PC-3 (cell line): Measurements from ENCODE around the gene WFDC1. TPM values are rescaled to one million over a fixed set of nuclear protein-coding genes. Genes with fewer than 3 reads are reported as not detected.

Experiments
- ATAC-seq: fragments of 200-7000 bp; cut with Tn5 transposase; 2 replicates; pipeline ENCODE4 v1.9.1; 2020; ENCODE audit warnings: mild to moderate bottlenecking, moderate library complexity
- BruUV-seq: library from RNA; stranded (reverse); fragments of 400-500 nt; replicated peaks from 2 replicates; lab custom pipeline; 2021; lab: Mats Ljungman, UMichigan
- CTCF ChIA-PET: fragments of 300-600 bp; sonication (Branson Sonifier 250); formaldehyde crosslinking; loops from one replicate; lab custom pipeline; 2022; ENCODE audit warnings: antibody characterized with exemption; lab: Charles Lee
- POLR2A ChIA-PET: fragments of 300-600 bp; sonication (Branson Sonifier 250); formaldehyde crosslinking; loops from one replicate; lab custom pipeline; 2022; ENCODE audit warnings: antibody characterized with exemption; ENCODE audit not compliant: unreplicated experiment; lab: Charles Lee
- DNase-seq: peaks from one replicate; pipeline ENCODE4 v3.0.0-alpha.2; 2015
- H2AFZ ChIP-seq: fragments of 300-600 bp; sonication (generic); 2 replicates; pipeline ENCODE4 v1.6.0; 2016; ENCODE audit warnings: antibody characterized with exemption, low read length
- H3F3A ChIP-seq: fragments of 300-600 bp; sonication (generic); one replicate; pipeline ENCODE4 v1.6.0; 2017; ENCODE audit warnings: antibody characterized with exemption, low read length, control low read depth, mild to moderate bottlenecking; ENCODE audit not compliant: unreplicated experiment
- H3K27ac ChIP-seq: fragments of 300-600 bp; sonication (generic); 2 replicates; pipeline ENCODE4 v1.5.1; 2016; ENCODE audit warnings: mild to moderate bottlenecking, low read length
- H3K27me3 ChIP-seq: fragments of 300-600 bp; sonication (generic); 2 replicates; pipeline ENCODE4 v1.6.1; 2016; ENCODE audit warnings: low read length, mixed read lengths
- H3K36me3 ChIP-seq: fragments of 300-600 bp; sonication (generic); 2 replicates; pipeline ENCODE4 v1.6.1; 2016; ENCODE audit warnings: low read depth, mixed run types, low read length, mixed read lengths
- H3K4me1 ChIP-seq: fragments of 300-600 bp; sonication (generic); 2 replicates; pipeline ENCODE4 v1.5.1; 2016; ENCODE audit warnings: low read length; ENCODE audit not compliant: insufficient read depth
- H3K4me2 ChIP-seq: fragments of 300-600 bp; sonication (generic); 2 replicates; pipeline ENCODE4 v1.6.0; 2016; ENCODE audit warnings: low read length
- H3K4me3 ChIP-seq: fragments of 300-600 bp; sonication (generic); 2 replicates; pipeline ENCODE4 v1.5.1; 2016; ENCODE audit warnings: mild to moderate bottlenecking, low read length, mixed read lengths
- H3K79me2 ChIP-seq: fragments of 300-600 bp; sonication (generic); 2 replicates; pipeline ENCODE4 v1.6.1; 2017; ENCODE audit warnings: low read length, mixed read lengths
- H3K9ac ChIP-seq: fragments of 300-600 bp; sonication (generic); 2 replicates; pipeline ENCODE4 v1.6.0; 2016; ENCODE audit warnings: mild to moderate bottlenecking, low read length
- H3K9me2 ChIP-seq: fragments of 300-600 bp; sonication (generic); replicated peaks from 2 replicates; pipeline ENCODE4 v1.6.1; 2016; ENCODE audit warnings: mixed run types, low read length, mixed read lengths
- H3K9me3 ChIP-seq: fragments of 300-600 bp; sonication (generic); 2 replicates; pipeline ENCODE4 v1.6.1; 2016; ENCODE audit warnings: low read length, mixed read lengths
- H4K20me1 ChIP-seq: fragments of 300-600 bp; sonication (generic); 2 replicates; pipeline ENCODE4 v1.6.1; 2016; ENCODE audit warnings: low read length, mixed read lengths
- EZH2 ChIP-seq: fragments of 300-600 bp; sonication (generic); IDR thresholded peaks from one replicate; pipeline ENCODE4 v1.6.1; 2017; ENCODE audit warnings: antibody characterized with exemption, mild to moderate bottlenecking, low read length; ENCODE audit not compliant: unreplicated experiment
- EZH2phosphoT487 ChIP-seq: fragments of 300-600 bp; sonication (generic); IDR thresholded peaks from 2 replicates; pipeline ENCODE4 v1.6.1; 2018; ENCODE audit warnings: mild to moderate bottlenecking, antibody characterized with exemption, low read length, borderline replicate concordance
- intact Hi-C: fragments of 100-400 bp; cut with micrococcal nuclease; formaldehyde crosslinking; loops from 2 replicates; pipeline ENCODE4 v1.9.0; 2023
- total RNA-seq: library from RNA; depleted of rRNA; stranded (reverse); fragments of >200 nt; gene quantifications from 2 replicates; pipeline ENCODE4 v1.2.3, GENCODE V29; 2014
- TF ChIP-seq, protein P1 (sequence below): fragments of 300-600 bp; sonication (generic); conservative IDR thresholded peaks from 2 replicates; pipeline ENCODE4 v1.5.1; 2017; ENCODE audit warnings: antibody characterized with exemption, low read depth, mild to moderate bottlenecking, low read length

WFDC1 gene
- total RNA-seq, 1 experiment from 2014 or later = 0.15 TPM

DNA sequence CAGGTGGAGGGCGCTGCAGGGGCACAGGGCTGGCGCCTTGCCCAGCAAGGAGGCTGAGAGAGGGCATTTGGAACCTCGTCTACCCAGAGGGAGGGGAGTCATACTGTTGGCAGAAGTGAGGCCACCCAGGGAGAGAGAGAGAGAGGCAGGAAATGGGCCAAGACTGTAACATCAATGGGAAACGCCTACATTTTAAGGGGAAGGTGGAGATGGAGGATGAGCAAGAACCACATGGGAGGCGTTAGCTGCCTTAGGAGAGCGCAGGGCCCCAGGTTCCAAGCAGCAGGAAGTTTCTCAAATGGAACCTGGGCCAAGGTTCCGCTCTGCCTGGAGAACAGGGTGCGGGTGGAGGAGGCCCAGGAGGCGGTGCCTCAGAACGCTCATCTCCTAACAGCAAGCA, 2.7 kb upstream of the WFDC1 start:
- BruUV-seq = no TSS peak
- H3K9ac ChIP-seq = no peak overlapping the region
- POLR2A ChIA-PET = interaction anchor here (0.6 kb wide), 1 partner anchor 235 kb away, joined by 4 read pairs; no protein-coding TSS in a partner anchor

DNA sequence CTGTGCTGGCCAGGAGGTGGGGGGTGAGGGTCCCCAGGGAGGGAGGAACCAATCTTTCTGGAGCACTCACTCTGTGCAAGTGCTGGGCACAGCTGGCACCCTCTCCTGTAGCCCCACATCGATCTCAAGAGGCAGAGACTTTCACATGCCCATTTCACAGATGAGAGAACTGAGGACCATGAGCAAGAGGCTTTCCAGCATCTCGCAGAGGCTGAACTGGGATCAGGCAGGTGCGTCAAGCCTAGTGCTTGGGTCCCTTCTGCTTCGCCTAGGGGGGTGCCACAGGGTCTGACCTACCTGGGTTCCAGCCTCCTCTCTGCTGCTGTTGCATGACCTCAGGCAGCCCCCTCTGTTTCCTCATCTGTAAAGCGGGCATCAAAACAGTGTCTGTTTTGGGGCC, 1.3 kb upstream of the WFDC1 start:
- ChIA-PET CTCF (no interaction called here), POLR2A (no interaction called here)
- no peak overlapping the region for H2AFZ ChIP-seq
- H3K9ac ChIP-seq = no peak overlapping the region
- no peaks in the 10 kb centered on the region for H3K79me2 ChIP-seq
- H4K20me1 ChIP-seq = no peaks in the 10 kb centered on the region
- H3K27ac ChIP-seq = no peak overlapping the region
- no peak overlapping the region for H3K4me2 ChIP-seq
- H3K27me3 ChIP-seq = peaks cover 9% of the 10 kb centered on the region; the same call in 1 of the 2 replicates
- intact Hi-C loops = no loop called here
- H3K36me3 ChIP-seq = no peaks in the 10 kb centered on the region
- ATAC-seq (no peak), DNase-seq (no peak)
- TF ChIP-seq, protein P1, sequence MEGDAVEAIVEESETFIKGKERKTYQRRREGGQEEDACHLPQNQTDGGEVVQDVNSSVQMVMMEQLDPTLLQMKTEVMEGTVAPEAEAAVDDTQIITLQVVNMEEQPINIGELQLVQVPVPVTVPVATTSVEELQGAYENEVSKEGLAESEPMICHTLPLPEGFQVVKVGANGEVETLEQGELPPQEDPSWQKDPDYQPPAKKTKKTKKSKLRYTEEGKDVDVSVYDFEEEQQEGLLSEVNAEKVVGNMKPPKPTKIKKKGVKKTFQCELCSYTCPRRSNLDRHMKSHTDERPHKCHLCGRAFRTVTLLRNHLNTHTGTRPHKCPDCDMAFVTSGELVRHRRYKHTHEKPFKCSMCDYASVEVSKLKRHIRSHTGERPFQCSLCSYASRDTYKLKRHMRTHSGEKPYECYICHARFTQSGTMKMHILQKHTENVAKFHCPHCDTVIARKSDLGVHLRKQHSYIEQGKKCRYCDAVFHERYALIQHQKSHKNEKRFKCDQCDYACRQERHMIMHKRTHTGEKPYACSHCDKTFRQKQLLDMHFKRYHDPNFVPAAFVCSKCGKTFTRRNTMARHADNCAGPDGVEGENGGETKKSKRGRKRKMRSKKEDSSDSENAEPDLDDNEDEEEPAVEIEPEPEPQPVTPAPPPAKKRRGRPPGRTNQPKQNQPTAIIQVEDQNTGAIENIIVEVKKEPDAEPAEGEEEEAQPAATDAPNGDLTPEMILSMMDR = no peak
- TF ChIP-seq EZH2phosphoT487 = no peak
- no peak for TF ChIP-seq EZH2
- no peaks in the 10 kb centered on the region for H3K9me2 ChIP-seq
- H3K9me3 ChIP-seq = no peaks in the 10 kb centered on the region
- H3F3A ChIP-seq = no peaks in the 10 kb centered on the region
- BruUV-seq = no TSS peak
- H3K4me3 ChIP-seq = no peak overlapping the region
- H3K4me1 ChIP-seq = no peaks in the 10 kb centered on the region; the same call in 1 of the 2 replicates

More for the DNA sequence above, 2.7 kb upstream of the WFDC1 start:
- intact Hi-C loops = no loop called here
- TF ChIP-seq, protein P1 = no peak
- TF ChIP-seq EZH2 (no peak), EZH2phosphoT487 (no peak)
- H3K4me3 ChIP-seq = no peak overlapping the region
- H4K20me1 ChIP-seq = no peaks in the 10 kb centered on the region
- DNase-seq (no peak), ATAC-seq (no peak)
- peaks cover 16% of the 10 kb centered on the region; the same call in 1 of the 2 replicates for H3K27me3 ChIP-seq
- H3K27ac ChIP-seq = no peak overlapping the region
- H3K9me3 ChIP-seq = no peaks in the 10 kb centered on the region
- no peak overlapping the region for H3K4me2 ChIP-seq
- H3K36me3 ChIP-seq = no peaks in the 10 kb centered on the region
- CTCF ChIA-PET = no interaction called here
- no peaks in the 10 kb centered on the region for H3K9me2 ChIP-seq
- no peaks in the 10 kb centered on the region; the same call in 1 of the 2 replicates for H3K4me1 ChIP-seq
- H3K79me2 ChIP-seq = no peaks in the 10 kb centered on the region
- H2AFZ ChIP-seq = no peak overlapping the region
- no peaks in the 10 kb centered on the region for H3F3A ChIP-seq

DNA sequence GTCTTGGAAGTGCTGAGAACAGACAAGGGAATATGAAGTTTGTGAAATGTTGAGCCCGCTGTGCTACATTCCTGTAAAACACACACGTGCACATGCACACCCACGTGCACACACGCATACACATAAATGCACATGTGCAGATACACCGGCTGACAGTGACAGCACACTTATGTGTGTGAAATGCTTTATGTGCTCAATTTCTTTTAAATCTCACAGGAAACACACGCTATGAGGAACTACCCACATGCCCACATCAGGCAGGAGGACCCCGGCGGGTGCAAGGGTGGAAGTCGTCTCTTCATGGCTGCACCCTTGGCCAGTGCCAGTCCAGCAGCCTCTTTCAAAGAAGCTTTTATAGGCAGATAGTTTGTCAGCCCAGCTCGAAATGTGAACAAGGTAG, 561 bp upstream of the WFDC1 start:
- no peaks in the 10 kb centered on the region for H3K79me2 ChIP-seq
- no peak for ATAC-seq
- peak overlapping the region; percentile 63; the same call in 1 of the 2 replicates for H3K4me2 ChIP-seq
- H3K4me1 ChIP-seq = no peaks in the 10 kb centered on the region; the same call in 1 of the 2 replicates
- H3K9me3 ChIP-seq = no peaks in the 10 kb centered on the region
- no peaks in the 10 kb centered on the region for H3K36me3 ChIP-seq
- intact Hi-C loops = no loop called here
- H3K9me2 ChIP-seq = no peaks in the 10 kb centered on the region
- H3K27me3 ChIP-seq = peaks cover 8% of the 10 kb centered on the region; the same call in 1 of the 2 replicates
- ChIA-PET POLR2A (no interaction called here), CTCF (no interaction called here)
- DNase-seq = no peak
- no peak overlapping the region for H3K9ac ChIP-seq
- no TSS peak for BruUV-seq
- no peaks in the 10 kb centered on the region for H3F3A ChIP-seq
- H3K27ac ChIP-seq = no peak overlapping the region
- no peak overlapping the region for H3K4me3 ChIP-seq
- H2AFZ ChIP-seq = no peak overlapping the region
- TF ChIP-seq, protein P1 = no peak
- no peak for TF ChIP-seq EZH2
- no peak for TF ChIP-seq EZH2phosphoT487
- H4K20me1 ChIP-seq = no peaks in the 10 kb centered on the region
